Embryonic facial prominence (tissue), 1 donor: ENCODE data around the gene ACOT7.
"Not testable (repeated sequence)": the region's sequence is repeated elsewhere in the genome, so short reads cannot be mapped to it uniquely, and the experiment has no call there.

Experiments
- DNase-seq: peaks from one replicate; pipeline ENCODE4 v3.0.0-alpha.2; 2016; ENCODE audit errors: extremely low spot score

ACOT7 gene

GRCh38 chr1:6363085-6363884 lies 30.3 kb downstream of the ACOT7 start:
- DNase-seq, result not testable (repeated sequence)

- no peak for DNase-seq
These were observed 32.3 kb downstream of the ACOT7 start for GRCh38 chr1:6361124-6361775.

GRCh38 chr1:6360517-6361070 lies 33.0 kb downstream of the ACOT7 start:
- no peak for DNase-seq

- no peak for DNase-seq
These were observed 33.5 kb downstream of the ACOT7 start for GRCh38 chr1:6360117-6360496.

- no peak for DNase-seq
These were observed 34.1 kb downstream of the ACOT7 start for GRCh38 chr1:6359216-6360116.

- peak; percentile 79 for DNase-seq
These were observed 34.8 kb downstream of the ACOT7 start for GRCh38 chr1:6358757-6359201.

GRCh38 chr1:6358144-6358624 lies 35.4 kb downstream of the ACOT7 start:
- no peak for DNase-seq

GRCh38 chr1:6357243-6357936 lies 36.2 kb downstream of the ACOT7 start:
- no peak for DNase-seq

- no peak for DNase-seq
These were observed 37.9 kb downstream of the ACOT7 start for GRCh38 chr1:6355621-6356020.

GRCh38 chr1:6354659-6355317 lies 38.8 kb downstream of the ACOT7 start:
- DNase-seq, result no peak

GRCh38 chr1:6353955-6354658 lies 39.5 kb downstream of the ACOT7 start:
- no peak for DNase-seq

- DNase-seq, result no peak
These were observed 40.0 kb downstream of the ACOT7 start for GRCh38 chr1:6353619-6353954.

GRCh38 chr1:6352138-6352563 lies 41.4 kb downstream of the ACOT7 start:
- no peak for DNase-seq

- no peak for DNase-seq
These were observed 42.0 kb downstream of the ACOT7 start for GRCh38 chr1:6351480-6352137.

- no peak for DNase-seq
These were observed 43.0 kb downstream of the ACOT7 start for GRCh38 chr1:6350416-6351088.

- DNase-seq, result no peak
These were observed 44.2 kb downstream of the ACOT7 start for GRCh38 chr1:6349254-6349943.

GRCh38 chr1:6348511-6349191 lies 44.9 kb downstream of the ACOT7 start:
- no peak for DNase-seq
